ENCODE data around the gene PRKACG.

DNA sequence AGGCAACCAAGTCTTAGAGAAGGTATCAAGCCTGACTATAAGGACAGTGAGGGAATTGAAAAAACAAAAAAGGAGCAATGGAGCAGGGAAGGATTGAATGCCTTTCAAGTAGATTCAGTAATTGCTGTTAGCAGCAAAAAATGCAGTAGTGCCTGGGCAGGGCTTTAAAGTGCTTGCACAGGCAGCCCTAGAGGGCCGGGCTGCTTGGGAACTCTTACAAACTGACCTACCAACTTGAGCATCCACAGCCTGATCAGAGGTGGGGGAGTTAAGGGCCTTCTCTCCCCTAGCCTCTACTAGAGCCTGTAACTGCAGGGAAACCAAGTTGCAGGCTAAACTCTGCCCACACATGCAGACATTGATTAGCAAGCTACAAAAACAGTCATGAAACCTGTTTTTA lies 41.1 kb upstream of the PRKACG start:
- TF ChIP-seq POLR2A (IDR thresholded peaks at IDR 0.05), result no peak
- TF ChIP-seq, protein P1, sequence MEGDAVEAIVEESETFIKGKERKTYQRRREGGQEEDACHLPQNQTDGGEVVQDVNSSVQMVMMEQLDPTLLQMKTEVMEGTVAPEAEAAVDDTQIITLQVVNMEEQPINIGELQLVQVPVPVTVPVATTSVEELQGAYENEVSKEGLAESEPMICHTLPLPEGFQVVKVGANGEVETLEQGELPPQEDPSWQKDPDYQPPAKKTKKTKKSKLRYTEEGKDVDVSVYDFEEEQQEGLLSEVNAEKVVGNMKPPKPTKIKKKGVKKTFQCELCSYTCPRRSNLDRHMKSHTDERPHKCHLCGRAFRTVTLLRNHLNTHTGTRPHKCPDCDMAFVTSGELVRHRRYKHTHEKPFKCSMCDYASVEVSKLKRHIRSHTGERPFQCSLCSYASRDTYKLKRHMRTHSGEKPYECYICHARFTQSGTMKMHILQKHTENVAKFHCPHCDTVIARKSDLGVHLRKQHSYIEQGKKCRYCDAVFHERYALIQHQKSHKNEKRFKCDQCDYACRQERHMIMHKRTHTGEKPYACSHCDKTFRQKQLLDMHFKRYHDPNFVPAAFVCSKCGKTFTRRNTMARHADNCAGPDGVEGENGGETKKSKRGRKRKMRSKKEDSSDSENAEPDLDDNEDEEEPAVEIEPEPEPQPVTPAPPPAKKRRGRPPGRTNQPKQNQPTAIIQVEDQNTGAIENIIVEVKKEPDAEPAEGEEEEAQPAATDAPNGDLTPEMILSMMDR (IDR thresholded peaks at IDR 0.05), result no peak
